Stomach (tissue), 9 donors: Measurements from ENCODE around the gene UCHL5. TPM values are rescaled to one million over a fixed set of nuclear protein-coding genes. Genes with fewer than 3 reads are reported as not detected.

ENCODE experiments used
- DNase-seq, 2 donors: peaks; one replicate each; pipeline versions ENCODE4 v3.0.0 to v3.0.0-alpha.2; 2013 to 2019
- H3K27ac ChIP-seq, 5 donors: fragments of 200-600 bp in 4 of 5; sonication (generic) in 4 of 5; one replicate each; pipeline ENCODE4 v1.5.1; 2013 to 2019; ENCODE audit warnings: mild to moderate bottlenecking in 1 of 5, moderate library complexity in 1 of 5
- H3K27me3 ChIP-seq, 3 donors: fragments of 200-600 bp; sonication (generic); one replicate each; pipeline ENCODE4 v1.5.1; 2017 to 2019; ENCODE audit warnings: mixed run types in 1 of 3
- H3K36me3 ChIP-seq, 4 donors: fragments of 200-600 bp; sonication (generic); 1 replicate in 3 of 4; 2 replicates in 1 of 4; pipeline ENCODE4 v1.5.1; 2016 to 2019
- H3K4me1 ChIP-seq, 4 donors: fragments of 200-600 bp; sonication (generic); one replicate each; pipeline ENCODE4 v1.5.1; 2016 to 2019
- H3K4me3 ChIP-seq, 4 donors: fragments of 200-600 bp; sonication (generic) in 3 of 4; one replicate each; pipeline ENCODE4 v1.5.1; 2016 to 2019; ENCODE audit warnings: mild to moderate bottlenecking in 1 of 4
- H3K9me3 ChIP-seq, 4 donors: fragments of 200-600 bp; sonication (generic); one replicate each; pipeline ENCODE4 v1.5.1; 2016 to 2019
- EP300 ChIP-seq: sonication (generic); formaldehyde crosslinking; IDR thresholded peaks from one replicate; pipeline ENCODE4 v1.6.1; 2017; ENCODE audit warnings: antibody characterized with exemption
- POLR2A ChIP-seq, 4 donors: fragments of 450-650 bp; IDR thresholded peaks; one replicate each; pipeline ENCODE4 v1.6.1; 2016; ENCODE audit warnings: antibody characterized with exemption in 4 of 4, control low read depth in 2 of 4, mild to moderate bottlenecking in 1 of 4, moderate library complexity in 1 of 4
- POLR2AphosphoS5 ChIP-seq, 3 donors: sonication (generic); formaldehyde crosslinking; IDR thresholded peaks; one replicate each; pipeline ENCODE4 v1.6.1; 2016; ENCODE audit warnings: antibody characterized with exemption in 3 of 3
- WGBS, 5 donors: extraction: QIAGEN DNeasy Blood & Tissue Kit in 3 of 5; methylation state at CpG; one replicate each; pipeline versions ENCODE4 v1.1.5 to v1.1.7; 2013 to 2018; 5-methylcytosine and 5-hydroxymethylcytosine counted together
- intact Hi-C: fragments of 100-400 bp; cut with DNase I; formaldehyde crosslinking; loops from one replicate; pipeline ENCODE4 v1.15.1; 2023; ENCODE audit warnings: low total_unique reads
- polyA plus RNA-seq, 3 donors: library from polyadenylated mRNA; stranded (reverse); fragments of 200-250 nt; gene quantifications; one replicate each; pipeline ENCODE4 v1.2.3, GENCODE V29; 2013
- total RNA-seq, 5 donors: library from RNA; depleted of rRNA; stranded (reverse); fragments of >200 nt; gene quantifications; one replicate each; pipeline versions ENCODE4 v1.1.0 to v1.2.3, GENCODE V29; 2014 to 2016
- TF ChIP-seq, protein P1 (sequence below), 7 experiments: fragments of 450-650 bp in 4 of 7; fragments of 200-600 bp in 3 of 7; sonication (generic) in 3 of 7; IDR thresholded peaks; one replicate each; pipeline ENCODE4 v1.5.1; 2016 to 2019; ENCODE audit warnings: antibody characterized with exemption in 7 of 7, control low read depth in 2 of 7, mild to moderate bottlenecking in 1 of 7
- donor health status: healthy with polysubstance abuse.
- donor health status: Bipolar disorder and iron deficiency.
- donor health status: healthy.

Gene UCHL5
- total and polyA plus RNA-seq, 8 donors: 8.7 to 69.8 (median 24.9) TPM

DNA sequence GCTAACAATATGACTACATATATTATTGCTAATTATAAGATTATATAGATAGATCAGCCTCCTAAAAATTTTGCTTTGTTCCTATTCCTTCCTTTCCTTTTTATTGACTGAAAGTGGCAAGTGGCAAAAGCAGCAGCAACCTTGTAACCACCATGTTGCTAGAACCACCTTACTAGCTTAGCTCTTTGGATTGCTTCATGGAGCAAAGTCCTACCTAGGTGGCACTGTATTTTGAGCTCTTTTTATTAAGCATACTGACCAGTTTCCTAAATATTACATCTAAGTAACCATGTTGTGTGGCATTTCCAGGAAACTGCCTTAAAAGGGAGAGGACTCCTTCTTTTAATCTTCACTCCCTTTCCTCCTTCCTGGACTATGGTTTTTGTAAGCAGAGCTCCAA lies 90.8 kb downstream of the UCHL5 start:
- intact Hi-C loops: no loop called here
- H3K27ac ChIP-seq: no peak overlapping the region
- H3K4me3 ChIP-seq: no peak overlapping the region
- H3K4me1 ChIP-seq: peaks cover 0 to 14% (median 0%) of the 10 kb centered on the region in 4 donors
- H3K27me3 ChIP-seq: no peaks in the 10 kb centered on the region
- H3K9me3 ChIP-seq: no peaks in the 10 kb centered on the region
- no peak for DNase-seq
- H3K36me3 ChIP-seq: no peaks in the 10 kb centered on the region
- TF ChIP-seq POLR2A (IDR thresholded peaks at IDR 0.05) (no peak), EP300 (no peak), POLR2AphosphoS5 (IDR thresholded peaks at IDR 0.05) (no peak)
- TF ChIP-seq, protein P1, sequence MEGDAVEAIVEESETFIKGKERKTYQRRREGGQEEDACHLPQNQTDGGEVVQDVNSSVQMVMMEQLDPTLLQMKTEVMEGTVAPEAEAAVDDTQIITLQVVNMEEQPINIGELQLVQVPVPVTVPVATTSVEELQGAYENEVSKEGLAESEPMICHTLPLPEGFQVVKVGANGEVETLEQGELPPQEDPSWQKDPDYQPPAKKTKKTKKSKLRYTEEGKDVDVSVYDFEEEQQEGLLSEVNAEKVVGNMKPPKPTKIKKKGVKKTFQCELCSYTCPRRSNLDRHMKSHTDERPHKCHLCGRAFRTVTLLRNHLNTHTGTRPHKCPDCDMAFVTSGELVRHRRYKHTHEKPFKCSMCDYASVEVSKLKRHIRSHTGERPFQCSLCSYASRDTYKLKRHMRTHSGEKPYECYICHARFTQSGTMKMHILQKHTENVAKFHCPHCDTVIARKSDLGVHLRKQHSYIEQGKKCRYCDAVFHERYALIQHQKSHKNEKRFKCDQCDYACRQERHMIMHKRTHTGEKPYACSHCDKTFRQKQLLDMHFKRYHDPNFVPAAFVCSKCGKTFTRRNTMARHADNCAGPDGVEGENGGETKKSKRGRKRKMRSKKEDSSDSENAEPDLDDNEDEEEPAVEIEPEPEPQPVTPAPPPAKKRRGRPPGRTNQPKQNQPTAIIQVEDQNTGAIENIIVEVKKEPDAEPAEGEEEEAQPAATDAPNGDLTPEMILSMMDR (IDR thresholded peaks at IDR 0.05): no peak

DNA sequence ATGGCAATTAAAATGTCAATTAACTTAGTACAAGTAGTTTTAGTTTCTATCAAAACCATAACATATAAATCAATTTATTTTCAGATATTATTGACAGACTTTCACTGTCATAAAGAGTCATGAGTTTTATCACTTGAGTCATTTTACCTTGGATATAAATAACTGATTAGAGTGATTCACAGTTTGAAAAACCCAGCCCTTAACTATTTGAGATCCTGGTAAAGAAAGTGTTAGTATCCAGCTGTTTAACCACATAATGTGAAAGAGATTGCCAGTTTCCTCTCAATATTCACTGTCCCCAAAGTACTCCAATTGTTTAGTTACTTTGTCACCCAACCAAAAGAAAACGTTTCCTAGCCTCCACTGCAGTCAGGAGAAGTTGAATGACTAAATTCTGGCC lies 91.3 kb downstream of the UCHL5 start:
- TF ChIP-seq, protein P1 (IDR thresholded peaks at IDR 0.05): no peak
- TF ChIP-seq EP300 (no peak), POLR2A (IDR thresholded peaks at IDR 0.05) (no peak), POLR2AphosphoS5 (IDR thresholded peaks at IDR 0.05) (no peak)
- Histone ChIP-seq H3K9me3 (no peaks in the 10 kb centered on the region), H3K27me3 (no peaks in the 10 kb centered on the region), H3K4me3 (no peak overlapping the region), H3K36me3 (no peaks in the 10 kb centered on the region), H3K27ac (no peak overlapping the region), H3K4me1 (peaks cover 0 to 14% (median 0%) of the 10 kb centered on the region in 4 donors)
- WGBS, 5 donors: 16 to 29% (median 21%) methylated on average over 1 of the region's 1 CpG
- DNase-seq: no peak
- intact Hi-C loops: no loop called here

GRCh38 chr1:192967211-192967877 lies 91.8 kb downstream of the UCHL5 start:
- Histone ChIP-seq H3K4me3 (no peak overlapping the region), H3K27me3 (no peaks in the 10 kb centered on the region), H3K4me1 (peaks cover 0 to 14% (median 0%) of the 10 kb centered on the region in 4 donors), H3K9me3 (no peaks in the 10 kb centered on the region), H3K27ac (no peak overlapping the region), H3K36me3 (no peaks in the 10 kb centered on the region)
- TF ChIP-seq POLR2AphosphoS5 (IDR thresholded peaks at IDR 0.05) (no peak), EP300 (no peak), POLR2A (IDR thresholded peaks at IDR 0.05) (no peak)
- TF ChIP-seq, protein P1 (IDR thresholded peaks at IDR 0.05): no peak
- intact Hi-C loops: no loop called here
- no peak for DNase-seq
- WGBS, 5 donors: 77 to 87% (median 86%) methylated on average over 2 of the region's 2 CpGs

GRCh38 chr1:192966073-192966472 lies 93.1 kb downstream of the UCHL5 start:
- Histone ChIP-seq H3K4me3 (no peak overlapping the region), H3K4me1 (peaks cover 0 to 14% (median 0%) of the 10 kb centered on the region in 4 donors), H3K36me3 (no peaks in the 10 kb centered on the region), H3K9me3 (no peaks in the 10 kb centered on the region), H3K27ac (no peak overlapping the region), H3K27me3 (no peaks in the 10 kb centered on the region)
- TF ChIP-seq, protein P1 (IDR thresholded peaks at IDR 0.05): no peak
- TF ChIP-seq POLR2A (IDR thresholded peaks at IDR 0.05) (no peak), EP300 (no peak), POLR2AphosphoS5 (IDR thresholded peaks at IDR 0.05) (no peak)
- intact Hi-C loops: no loop called here
- WGBS, 5 donors: 69 to 92% (median 90%) methylated on average over 2 of the region's 2 CpGs
- no peak for DNase-seq
